HEK293 (cell line): Measurements from ENCODE around the gene CYBA.

Source experiments
- CTCF ChIA-PET: fragments of 350-600 bp; formaldehyde crosslinking; extraction: SDS; loops from one replicate; lab custom pipeline; 2021; ENCODE audit warnings: antibody characterized with exemption; lab: Yijun Ruan, JAX
- POLR2A ChIA-PET: fragments of 300-600 bp; formaldehyde crosslinking; extraction: SDS; loops from one replicate; lab custom pipeline; 2020; ENCODE audit warnings: antibody characterized with exemption, inconsistent platforms; lab: Yijun Ruan, JAX
- H3K27ac ChIP-seq: fragments of 200-500 bp; sonication (Bioruptor generic); 2 replicates; pipeline ENCODE4 v1.5.1; 2014; ENCODE audit warnings: low read depth, low read length, control low read depth, inconsistent platforms; ENCODE audit errors: extremely low read depth
- H3K36me3 ChIP-seq, 2 experiments: fragments of 200-500 bp in 1 of 2; sonication (Bioruptor generic) in 1 of 2; 1 replicate in 1 of 2; 2 replicates in 1 of 2; pipeline ENCODE4 v1.5.1; 2014 to 2017; ENCODE audit warnings: inconsistent platforms in 2 of 2, low read length in 2 of 2; ENCODE audit not compliant: control insufficient read depth in 2 of 2, insufficient read depth in 1 of 2
- H3K4me1 ChIP-seq: fragments of 200-500 bp; sonication (Bioruptor generic); 2 replicates; pipeline ENCODE4 v1.5.1; 2014; ENCODE audit warnings: mild to moderate bottlenecking, low read length, inconsistent platforms; ENCODE audit not compliant: control insufficient read depth, insufficient read depth
- H3K4me3 ChIP-seq: 2 replicates; pipeline ENCODE4 v1.5.1; 2011; ENCODE audit warnings: low read depth, mild to moderate bottlenecking, control low read depth, low read length, moderate library complexity
- H3K9me3 ChIP-seq: fragments of 200-500 bp; sonication (Bioruptor generic); 2 replicates; pipeline ENCODE4 v1.5.1; 2014; ENCODE audit warnings: low read depth, low read length, inconsistent platforms; ENCODE audit not compliant: control insufficient read depth, insufficient read depth
- BCL11A ChIP-seq: fragments of 450-650 bp; formaldehyde crosslinking; IDR thresholded peaks from 2 replicates; pipeline ENCODE4 v1.5.1; 2016; ENCODE audit warnings: low read depth, missing biosample characterization, missing genetic modification characterization
- GLIS2 ChIP-seq: fragments of 450-650 bp; formaldehyde crosslinking; IDR thresholded peaks from 2 replicates; pipeline ENCODE4 v1.5.1; 2016; ENCODE audit warnings: missing biosample characterization, missing genetic modification characterization
- HOXA7 ChIP-seq: sonication (generic); formaldehyde crosslinking; IDR thresholded peaks from 2 replicates; pipeline ENCODE4 v1.8.1; 2022; ENCODE audit warnings: missing genetic modification reagents, borderline replicate concordance
- PRDM10 ChIP-seq: fragments of 450-650 bp; formaldehyde crosslinking; IDR thresholded peaks from 2 replicates; pipeline ENCODE4 v1.5.1; 2016; ENCODE audit warnings: missing biosample characterization, missing genetic modification characterization
- RBAK ChIP-seq: fragments of 450-650 bp; formaldehyde crosslinking; IDR thresholded peaks from 2 replicates; pipeline ENCODE4 v1.5.1; 2016; ENCODE audit warnings: missing biosample characterization, missing genetic modification characterization
- SALL2 ChIP-seq: fragments of 450-650 bp; formaldehyde crosslinking; IDR thresholded peaks from 2 replicates; pipeline ENCODE4 v1.5.0; 2017; ENCODE audit warnings: missing biosample characterization, mild to moderate bottlenecking, missing genetic modification characterization, borderline replicate concordance
- SP3 ChIP-seq: fragments of 450-650 bp; formaldehyde crosslinking; IDR thresholded peaks from 2 replicates; pipeline ENCODE4 v1.5.1; 2016; ENCODE audit warnings: missing biosample characterization, missing genetic modification characterization
- ZBTB1 ChIP-seq: fragments of 450-650 bp; formaldehyde crosslinking; IDR thresholded peaks from 2 replicates; pipeline ENCODE4 v1.5.1; 2016; ENCODE audit warnings: missing biosample characterization, missing genetic modification characterization
- ZBTB8A ChIP-seq: fragments of 450-650 bp; formaldehyde crosslinking; IDR thresholded peaks from 2 replicates; pipeline ENCODE4 v1.5.1; 2016; ENCODE audit warnings: missing biosample characterization, missing genetic modification characterization
- ZFP37 ChIP-seq: fragments of 450-650 bp; formaldehyde crosslinking; IDR thresholded peaks from 2 replicates; pipeline ENCODE4 v1.5.1; 2016; ENCODE audit warnings: missing biosample characterization, missing genetic modification characterization
- ZFP41 ChIP-seq: fragments of 450-650 bp; formaldehyde crosslinking; IDR thresholded peaks from 2 replicates; pipeline ENCODE4 v1.5.1; 2016; ENCODE audit warnings: missing biosample characterization, missing genetic modification characterization, borderline replicate concordance
- ZNF114 ChIP-seq: fragments of 450-650 bp; formaldehyde crosslinking; IDR thresholded peaks from 2 replicates; pipeline ENCODE4 v1.5.0; 2017; ENCODE audit warnings: missing biosample characterization, missing genetic modification characterization
- ZNF174 ChIP-seq: fragments of 450-650 bp; formaldehyde crosslinking; IDR thresholded peaks from 2 replicates; pipeline ENCODE4 v1.5.0; 2017; ENCODE audit warnings: missing biosample characterization, mild to moderate bottlenecking, missing genetic modification characterization
- ZNF18 ChIP-seq: fragments of 450-650 bp; formaldehyde crosslinking; IDR thresholded peaks from 2 replicates; pipeline ENCODE4 v1.5.1; 2016; ENCODE audit warnings: missing biosample characterization, missing genetic modification characterization
- ZNF211 ChIP-seq: fragments of 450-650 bp; formaldehyde crosslinking; IDR thresholded peaks from 2 replicates; pipeline ENCODE4 v1.5.1; 2016; ENCODE audit warnings: low read depth, missing biosample characterization, missing genetic modification characterization
- ZNF24 ChIP-seq: fragments of 450-650 bp; formaldehyde crosslinking; IDR thresholded peaks from 2 replicates; pipeline ENCODE4 v1.5.1; 2016; ENCODE audit warnings: missing biosample characterization, missing genetic modification characterization
- ZNF335 ChIP-seq: fragments of 450-650 bp; formaldehyde crosslinking; conservative IDR thresholded peaks from 2 replicates; pipeline ENCODE4 v1.5.1; 2016; ENCODE audit warnings: missing biosample characterization, missing genetic modification characterization
- ZNF362 ChIP-seq: fragments of 450-650 bp; formaldehyde crosslinking; IDR thresholded peaks from 2 replicates; pipeline ENCODE4 v1.5.1; 2016; ENCODE audit warnings: missing biosample characterization, missing genetic modification characterization
- ZNF37A ChIP-seq: fragments of 450-650 bp; IDR thresholded peaks from 2 replicates; pipeline ENCODE4 v1.5.1; 2018; ENCODE audit warnings: missing biosample characterization, missing genetic modification characterization
- ZNF404 ChIP-seq: fragments of 450-650 bp; formaldehyde crosslinking; IDR thresholded peaks from 2 replicates; pipeline ENCODE4 v1.5.1; 2017; ENCODE audit warnings: missing biosample characterization, missing genetic modification characterization
- ZNF548 ChIP-seq: fragments of 450-650 bp; formaldehyde crosslinking; IDR thresholded peaks from 2 replicates; pipeline ENCODE4 v1.5.1; 2016; ENCODE audit warnings: missing biosample characterization, missing genetic modification characterization
- ZNF610 ChIP-seq: fragments of 450-650 bp; formaldehyde crosslinking; IDR thresholded peaks from 2 replicates; pipeline ENCODE4 v1.5.1; 2016; ENCODE audit warnings: missing biosample characterization, missing genetic modification characterization, borderline replicate concordance
- ZNF629 ChIP-seq: fragments of 450-650 bp; formaldehyde crosslinking; IDR thresholded peaks from 2 replicates; pipeline ENCODE4 v1.5.1; 2017; ENCODE audit warnings: missing biosample characterization, missing genetic modification characterization
- ZNF660 ChIP-seq: fragments of 450-650 bp; IDR thresholded peaks from 2 replicates; pipeline ENCODE4 v1.5.1; 2018; ENCODE audit warnings: missing biosample characterization, mild to moderate bottlenecking, missing genetic modification characterization
- ZNF692 ChIP-seq: fragments of 450-650 bp; formaldehyde crosslinking; IDR thresholded peaks from 2 replicates; pipeline ENCODE4 v1.5.1; 2016; ENCODE audit warnings: missing biosample characterization, missing genetic modification characterization
- ZNF707 ChIP-seq: fragments of 450-650 bp; formaldehyde crosslinking; IDR thresholded peaks from 2 replicates; pipeline ENCODE4 v1.5.1; 2016; ENCODE audit warnings: missing biosample characterization, missing genetic modification characterization
- ZNF76 ChIP-seq: fragments of 450-650 bp; formaldehyde crosslinking; IDR thresholded peaks from 2 replicates; pipeline ENCODE4; 2016; ENCODE audit warnings: low read depth, missing biosample characterization, missing genetic modification characterization, borderline replicate concordance
- ZNF776 ChIP-seq: fragments of 450-650 bp; formaldehyde crosslinking; IDR thresholded peaks from 2 replicates; pipeline ENCODE4 v1.5.0; 2017; ENCODE audit warnings: missing biosample characterization, missing genetic modification characterization, borderline replicate concordance
- ZNF785 ChIP-seq: fragments of 450-650 bp; formaldehyde crosslinking; IDR thresholded peaks from 2 replicates; pipeline ENCODE4 v1.5.1; 2016; ENCODE audit warnings: missing biosample characterization, missing genetic modification characterization
- ZSCAN30 ChIP-seq: fragments of 450-650 bp; IDR thresholded peaks from 2 replicates; pipeline ENCODE4 v1.5.1; 2018; ENCODE audit warnings: missing biosample characterization, mild to moderate bottlenecking, missing genetic modification characterization, moderate library complexity

The CYBA gene

GRCh38 chr16:88685156-88686061 lies 34.6 kb upstream of the CYBA start:
- ChIA-PET POLR2A (no interaction called here), CTCF (interaction anchor here (0.7 to 1.4 kb wide), 5 partner anchors 13 to 312 kb away, joined by 3 to 4 read pairs (median 3); no protein-coding TSS in a partner anchor)
- Histone ChIP-seq H3K36me3 (no peaks in the 10 kb centered on the region), H3K9me3 (no peaks in the 10 kb centered on the region), H3K4me1 (peaks cover 9% of the 10 kb centered on the region; the same call in 1 of the 2 replicates), H3K4me3 (no peak overlapping the region; the same call in 1 of the 2 replicates), H3K27ac (no peak overlapping the region)
- no peak for TF ChIP-seq ZNF776
- no peak for TF ChIP-seq SALL2
- TF ChIP-seq ZNF362: no peak
- peak; percentile 47; the same call in 1 of the 2 replicates for TF ChIP-seq GLIS2 (tag by site-specific recombination)
- no peak for TF ChIP-seq ZNF707 (tag by site-specific recombination)
- TF ChIP-seq ZNF24 (tag by site-specific recombination): no peak
- no peak for TF ChIP-seq ZNF18 (tag by site-specific recombination)
- TF ChIP-seq ZFP41: no peak
- TF ChIP-seq ZNF76 (tag by site-specific recombination): no peak
- TF ChIP-seq ZNF37A: no peak
- TF ChIP-seq BCL11A: no peak
- no peak for TF ChIP-seq ZNF211 (tag by site-specific recombination)
- no peak for TF ChIP-seq ZNF785 (tag by site-specific recombination)
- peak; percentile 25; the same call in 1 of the 2 replicates for TF ChIP-seq ZNF692 (tag by site-specific recombination)
- no peak for TF ChIP-seq ZSCAN30 (tag by site-specific recombination)
- no peak for TF ChIP-seq SP3 (tag by site-specific recombination)
- TF ChIP-seq ZBTB1 (tag by site-specific recombination): no peak
- no peak for TF ChIP-seq ZNF404 (tag by site-specific recombination)
- TF ChIP-seq ZNF610 (tag by site-specific recombination): no peak
- TF ChIP-seq ZNF629 (tag by site-specific recombination): no peak
- 0 out of 2 replicates have a peak, but pooled peaks have one; percentile 16 for TF ChIP-seq ZNF335 (tag by site-specific recombination)
- no peak for TF ChIP-seq ZFP37 (tag by site-specific recombination)
- no peak for TF ChIP-seq ZNF114
- no peak for TF ChIP-seq ZNF174 (tag by site-specific recombination)
- TF ChIP-seq ZBTB8A (tag by site-specific recombination): no peak
- TF ChIP-seq RBAK (tag by site-specific recombination): no peak
- 0 out of 2 replicates have a peak, but pooled peaks have one; percentile 8 for TF ChIP-seq PRDM10 (tag by site-specific recombination)
- TF ChIP-seq HOXA7: no peak
- TF ChIP-seq ZNF660 (tag by site-specific recombination): 0 out of 2 replicates have a peak, but pooled peaks have one; percentile 26
- TF ChIP-seq ZNF548 (tag by site-specific recombination): no peak
